SK-N-MC (cell line): ENCODE measurements around the gene MAP1S.

Experiments
- DNase-seq: peaks from one replicate; pipeline ENCODE4 v3.0.0-alpha.2; 2011; ENCODE audit warnings: low read depth, low spot score
- H3K27ac ChIP-seq: fragments of 200-600 bp; sonication (generic); 2 replicates; pipeline ENCODE4 v1.5.1; 2016; ENCODE audit warnings: mixed run types
- H3K36me3 ChIP-seq: fragments of 200-600 bp; sonication (generic); 2 replicates; pipeline ENCODE4 v1.6.1; 2017; ENCODE audit warnings: antibody characterized with exemption, low read length, mixed read lengths; ENCODE audit not compliant: insufficient read depth
- H3K4me3 ChIP-seq: fragments of 200-600 bp; sonication (generic); 2 replicates; pipeline ENCODE4 v1.5.1; 2016
- H3K9ac ChIP-seq: fragments of 200-600 bp; sonication (generic); 2 replicates; pipeline ENCODE4 v1.8.0; 2017; ENCODE audit warnings: mixed run types, mixed read lengths; ENCODE audit not compliant: insufficient read length
- H3K9me3 ChIP-seq: fragments of 200-600 bp; sonication (generic); 2 replicates; pipeline ENCODE4 v1.6.1; 2017; ENCODE audit warnings: low read depth, mild to moderate bottlenecking, antibody characterized with exemption, low read length, moderate library complexity, mixed read lengths
- EZH2 ChIP-seq: fragments of 200-600 bp; sonication (generic); IDR thresholded peaks from one replicate; pipeline ENCODE4 v1.6.1; 2017; ENCODE audit warnings: antibody characterized with exemption
- FOXP2 ChIP-seq: optimal IDR thresholded peaks from 2 replicates; pipeline ENCODE3; 2011; ENCODE audit warnings: mild to moderate bottlenecking, moderate library complexity; ENCODE audit not compliant: insufficient read depth; ENCODE audit errors: extremely low read length, control extremely low read depth
- POLR2AphosphoS5 ChIP-seq: IDR thresholded peaks from 2 replicates; pipeline ENCODE4 v1.6.1; 2012; ENCODE audit warnings: mild to moderate bottlenecking, low read depth, low read length, borderline replicate concordance

MAP1S gene

DNA sequence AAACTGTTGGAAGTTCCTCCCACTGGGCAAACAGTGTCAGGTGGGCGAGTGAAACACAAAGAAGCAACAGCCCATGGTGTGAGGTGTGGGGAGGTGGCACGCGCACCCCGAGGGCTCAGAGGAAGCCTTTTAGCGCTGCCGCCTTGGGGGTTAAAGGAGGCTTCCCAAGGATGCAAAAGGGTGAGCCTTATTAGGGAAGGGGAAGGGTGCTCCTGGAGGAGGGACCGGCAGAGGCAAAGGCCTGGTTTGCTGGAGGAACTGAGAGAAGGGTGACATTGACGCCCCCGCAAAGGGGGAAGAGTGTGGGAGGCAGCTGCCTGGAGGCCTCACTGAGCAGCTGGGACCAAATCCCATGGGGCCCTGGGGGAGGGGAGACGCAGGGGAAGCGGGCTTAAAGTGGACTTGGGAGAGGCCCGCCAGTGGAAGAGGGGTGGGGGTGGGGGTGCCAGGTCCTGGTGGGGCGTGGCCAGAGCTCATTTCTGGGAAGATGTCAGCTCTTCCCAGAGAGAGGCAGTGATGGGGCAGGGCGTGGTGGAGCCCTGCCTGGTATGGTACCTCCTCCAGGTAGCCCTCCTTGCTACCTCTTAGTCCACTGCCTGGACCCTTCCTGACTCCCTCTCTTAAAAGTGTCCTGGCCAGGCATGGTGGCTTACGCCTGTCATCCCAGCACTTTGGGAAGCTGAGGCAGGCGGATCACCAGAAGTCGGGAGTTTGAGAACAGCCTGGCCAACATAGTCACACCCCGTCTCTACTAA lies 20.0 kb downstream of the MAP1S start:
- Histone ChIP-seq H3K27ac (no peak overlapping the region), H3K9ac (no peak overlapping the region), H3K9me3 (no peaks in the 10 kb centered on the region), H3K4me3 (no peak overlapping the region), H3K36me3 (no peaks in the 10 kb centered on the region; the same call in 1 of the 2 replicates)
- DNase-seq = no peak
- TF ChIP-seq POLR2AphosphoS5 (peak; percentile 35), EZH2 (no peak)

DNA sequence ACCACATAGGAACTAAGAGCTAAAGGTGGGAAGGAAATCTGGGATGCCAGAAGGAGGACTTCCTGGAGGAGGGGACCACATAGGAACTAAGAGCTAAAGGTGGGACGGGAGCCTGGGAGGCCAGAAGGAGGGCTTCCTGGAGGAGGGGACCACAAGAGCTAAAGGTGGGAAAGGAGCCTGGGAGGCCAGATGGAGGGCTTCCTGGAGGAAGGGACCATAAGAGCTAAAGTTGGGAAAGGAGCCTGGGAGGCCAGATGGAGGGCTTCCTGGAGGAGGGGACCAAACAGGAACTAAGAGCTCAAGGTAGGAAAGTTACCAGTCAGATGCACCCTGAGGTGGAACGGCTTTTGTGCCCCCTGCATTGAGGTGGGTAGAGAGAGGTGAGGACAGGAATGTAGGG lies 22.2 kb downstream of the MAP1S start:
- Histone ChIP-seq H3K9ac (no peak overlapping the region), H3K36me3 (no peaks in the 10 kb centered on the region), H3K27ac (no peak overlapping the region), H3K4me3 (no peak overlapping the region), H3K9me3 (no peaks in the 10 kb centered on the region)
- TF ChIP-seq EZH2 = no peak
- TF ChIP-seq FOXP2 = no peak
- TF ChIP-seq POLR2AphosphoS5 = no peak
- no peak for DNase-seq

DNA sequence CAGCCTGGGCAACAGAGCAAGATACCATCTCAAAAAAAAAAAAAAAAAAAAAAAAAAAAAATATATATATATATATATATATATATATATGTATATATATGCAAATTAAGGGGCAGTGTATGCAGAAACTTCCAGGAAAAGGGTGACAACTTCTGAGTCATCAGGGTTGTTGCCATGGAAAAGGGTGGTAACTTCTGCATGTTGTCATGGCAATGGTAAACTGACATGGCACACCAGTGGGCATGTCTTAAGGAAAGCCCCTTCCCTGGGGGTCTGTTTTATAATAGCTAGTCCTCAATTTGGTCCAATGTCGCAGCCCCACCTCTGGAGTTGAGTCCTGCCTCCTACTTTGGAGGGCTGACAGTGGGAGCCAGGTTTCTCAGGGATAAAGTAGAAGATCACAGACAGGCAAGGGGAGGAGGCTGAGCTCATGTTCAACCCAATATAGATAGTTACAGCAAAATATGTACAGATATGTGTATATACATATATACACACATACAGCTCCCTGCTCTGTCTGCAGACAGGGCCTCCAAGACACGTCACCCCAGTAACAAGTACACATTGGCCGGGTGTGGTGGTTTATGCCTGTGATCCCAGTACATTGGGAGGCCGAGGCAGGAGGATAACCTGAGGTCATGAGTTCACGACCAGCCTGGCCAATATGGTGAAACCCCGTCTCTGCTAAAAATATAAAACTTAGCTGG lies 24.7 kb downstream of the MAP1S start:
- H3K27ac ChIP-seq = no peak overlapping the region
- DNase-seq = no peak
- H3K9ac ChIP-seq = no peak overlapping the region

DNA sequence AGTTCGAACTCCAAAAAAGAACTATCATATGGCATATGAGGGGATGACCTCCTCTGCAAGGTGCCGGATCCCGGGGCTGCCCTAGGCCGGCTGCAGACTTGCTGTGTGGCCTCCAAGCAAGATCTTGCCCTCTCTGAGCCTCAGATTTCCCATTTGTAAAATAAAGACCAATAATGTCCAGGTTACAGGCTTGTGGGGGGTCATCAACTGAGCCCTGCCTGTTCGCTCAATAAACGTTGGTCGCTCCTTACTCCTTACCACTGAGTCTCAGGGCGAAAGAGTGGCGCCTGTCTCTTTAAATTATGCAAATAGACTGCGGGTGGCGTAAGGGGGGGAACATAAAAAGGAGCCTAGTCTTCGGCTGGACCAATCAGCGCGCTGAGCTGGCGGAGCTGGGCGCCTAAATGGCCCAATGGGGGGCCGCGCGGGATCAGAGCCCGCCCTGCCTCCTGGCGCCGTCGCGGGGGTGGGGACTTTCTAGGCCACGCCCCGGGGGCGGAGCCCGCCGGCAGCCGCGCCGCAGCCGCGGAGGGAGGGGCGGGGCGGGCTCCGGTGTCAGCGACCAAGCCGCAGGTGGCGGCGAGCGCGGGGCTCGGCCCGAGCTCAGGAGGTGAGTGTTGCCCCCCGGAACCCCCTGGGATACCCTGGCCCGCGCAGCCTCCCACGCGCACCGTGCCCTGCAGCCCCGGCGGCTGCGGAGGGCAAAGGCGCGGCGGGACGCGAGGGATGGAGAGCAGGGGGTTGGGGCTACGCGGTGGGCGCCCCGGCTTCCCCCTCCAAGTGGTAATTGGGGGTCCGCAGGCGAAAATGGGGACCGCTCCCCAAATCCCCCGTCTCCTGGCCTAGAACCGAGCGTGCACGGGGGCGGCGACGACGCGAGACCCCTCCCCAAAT lies 28.2 kb downstream of the MAP1S start:
- DNase-seq = peak; percentile 77
- Histone ChIP-seq H3K36me3 (no peaks in the 10 kb centered on the region), H3K4me3 (peak overlapping the region; percentile 80), H3K9me3 (no peaks in the 10 kb centered on the region), H3K9ac (no peak overlapping the region), H3K27ac (no peak overlapping the region)
- TF ChIP-seq FOXP2 (no peak), POLR2AphosphoS5 (no peak)

More for the DNA sequence above, 24.7 kb downstream of the MAP1S start:
- no peak for TF ChIP-seq POLR2AphosphoS5
- H3K4me3 ChIP-seq = no peak overlapping the region
- no peaks in the 10 kb centered on the region for H3K36me3 ChIP-seq
- H3K9me3 ChIP-seq = no peaks in the 10 kb centered on the region

DNA sequence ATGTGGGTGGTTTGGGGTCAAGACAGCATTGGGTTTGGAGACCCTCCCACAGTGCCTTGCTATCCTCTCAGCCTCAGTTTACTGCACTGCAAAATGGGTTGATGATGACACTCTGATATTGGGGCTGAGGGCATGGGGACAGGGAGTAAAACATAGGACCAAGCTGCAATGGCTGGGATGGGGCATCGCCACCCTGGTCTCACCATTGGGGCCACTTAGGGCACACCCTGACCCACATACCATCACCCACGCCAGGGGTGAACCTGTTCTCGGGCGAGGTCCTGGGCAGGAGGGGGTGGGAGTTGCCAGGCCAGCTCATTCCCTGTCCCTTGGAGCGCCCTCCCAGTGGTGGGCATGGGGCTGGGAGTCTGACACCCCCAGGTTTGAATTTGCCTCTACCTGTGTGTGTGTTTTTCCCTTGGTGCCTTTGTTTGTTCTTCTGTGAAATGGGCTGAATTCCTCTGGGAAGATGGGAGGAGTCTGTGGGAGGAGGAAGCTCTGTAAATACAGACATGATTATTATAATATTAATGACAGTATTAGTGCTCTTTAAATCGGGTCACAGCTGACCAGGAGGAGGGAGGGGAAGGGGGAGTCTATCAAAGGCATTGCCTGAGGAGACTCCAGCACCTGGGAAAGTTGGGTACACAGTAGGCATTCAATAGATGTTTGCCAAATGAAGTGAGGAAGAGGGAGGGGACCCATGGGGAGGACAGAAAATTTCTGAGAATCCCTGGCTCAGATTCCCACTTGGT lies 29.8 kb downstream of the MAP1S start:
- Histone ChIP-seq H3K4me3 (no peak overlapping the region), H3K9me3 (no peaks in the 10 kb centered on the region), H3K36me3 (no peaks in the 10 kb centered on the region), H3K9ac (no peak overlapping the region), H3K27ac (no peak overlapping the region)
- TF ChIP-seq FOXP2 = no peak
- TF ChIP-seq POLR2AphosphoS5 = no peak
- TF ChIP-seq EZH2 = no peak
- DNase-seq = no peak

DNA sequence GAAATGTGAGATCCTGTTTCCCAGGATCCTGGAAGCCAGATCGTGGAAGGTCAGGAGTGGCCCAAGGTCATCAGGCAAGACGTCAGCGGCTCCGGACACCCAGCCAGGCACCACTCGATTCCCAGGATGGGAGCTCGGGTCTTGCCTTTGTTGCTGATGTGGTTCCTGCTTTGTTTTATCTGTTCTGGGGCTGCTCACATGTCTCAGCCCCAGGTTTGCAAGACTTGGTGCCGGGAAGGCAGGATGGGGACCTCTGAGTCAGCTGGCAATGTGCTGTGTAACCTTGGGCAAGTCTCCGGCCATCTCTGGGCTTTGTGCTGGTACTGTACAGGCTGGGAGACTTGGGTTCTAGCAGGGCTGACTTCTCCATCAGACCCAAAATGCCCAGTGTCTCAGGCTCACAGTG lies 30.6 kb downstream of the MAP1S start:
- no peak overlapping the region for H3K27ac ChIP-seq
- no peak for DNase-seq
- TF ChIP-seq POLR2AphosphoS5 = no peak
- no peak for TF ChIP-seq FOXP2
- TF ChIP-seq EZH2 = no peak
- no peaks in the 10 kb centered on the region for H3K36me3 ChIP-seq
- H3K4me3 ChIP-seq = no peak overlapping the region
- no peak overlapping the region for H3K9ac ChIP-seq
- H3K9me3 ChIP-seq = no peaks in the 10 kb centered on the region

DNA sequence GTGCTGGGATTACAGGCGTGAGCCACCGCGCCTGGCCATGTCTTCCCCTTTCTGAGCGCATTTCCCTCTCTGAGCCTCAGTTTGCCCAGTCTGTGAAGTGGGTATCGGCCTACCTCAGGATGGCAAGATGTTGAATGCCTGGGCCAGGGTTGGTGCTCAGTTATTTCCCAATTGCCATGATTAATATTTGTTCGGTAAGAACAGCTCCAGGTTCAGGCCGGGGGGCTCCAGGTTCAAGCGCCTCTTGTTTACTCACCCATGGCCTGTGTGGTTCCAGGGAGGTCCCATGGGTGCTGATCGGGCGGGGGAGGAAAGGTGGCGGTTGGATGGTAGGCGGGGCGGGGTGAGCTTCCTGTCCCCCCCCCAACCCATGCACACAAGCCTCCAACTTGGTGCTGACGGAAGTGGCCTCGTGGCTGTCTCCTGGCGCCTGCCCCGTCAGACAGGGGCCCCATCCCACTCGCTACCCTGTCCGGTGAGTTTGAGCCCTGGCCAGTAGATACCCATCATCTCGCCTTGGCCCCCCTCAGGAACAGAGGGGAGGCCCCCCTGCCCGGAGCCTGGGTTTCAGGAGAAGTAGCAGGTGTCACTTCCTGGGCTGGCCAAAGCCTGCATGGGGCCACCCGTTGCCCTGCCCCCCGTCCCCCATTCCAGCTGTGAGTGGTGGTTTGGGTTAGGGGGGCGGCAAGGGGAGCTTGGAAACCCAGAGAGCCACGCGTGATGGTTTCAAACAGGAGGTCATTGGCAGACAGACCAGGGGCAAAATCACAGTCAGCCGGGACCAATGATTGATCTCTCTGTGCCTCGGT lies 32.0 kb downstream of the MAP1S start, which contains the start of gene FCHO1:
TSS of gene FCHO1 (plus strand) at position 375 of the 809 bp plus-strand sequence. CDS start 3,688 bp downstream, outside the sequence.
- no peak for DNase-seq
- no peak within 1 kb of the TSS for H3K27ac ChIP-seq
- H3K36me3 ChIP-seq = no peaks in the 10 kb centered on the region
- no peak for TF ChIP-seq POLR2AphosphoS5
- no peak for TF ChIP-seq EZH2
- TF ChIP-seq FOXP2 = no peak
- H3K4me3 ChIP-seq = no peak within 1 kb of the TSS
- H3K9ac ChIP-seq = no peak within 1 kb of the TSS
- no peaks in the 10 kb centered on the region for H3K9me3 ChIP-seq

DNA sequence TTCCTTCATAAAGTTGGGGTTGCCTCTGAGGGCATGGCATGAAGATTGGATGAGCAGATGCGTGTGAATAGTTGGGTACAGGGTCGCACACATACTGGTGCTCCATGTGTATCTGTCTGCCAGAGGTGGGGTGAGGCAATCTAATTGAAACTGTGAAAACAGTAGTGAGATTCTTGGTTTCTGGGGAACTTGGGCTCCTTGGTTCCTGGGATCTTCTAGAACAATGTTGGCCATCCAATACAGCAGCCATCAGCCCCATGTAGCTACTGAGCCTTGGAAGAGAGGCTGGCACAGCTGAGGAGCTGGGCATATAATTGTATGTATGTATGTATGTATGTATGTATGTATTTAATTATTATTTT lies 32.6 kb downstream of the MAP1S start:
- no peaks in the 10 kb centered on the region for H3K36me3 ChIP-seq
- no peaks in the 10 kb centered on the region for H3K9me3 ChIP-seq
- H3K27ac ChIP-seq = no peak overlapping the region
- TF ChIP-seq POLR2AphosphoS5 = no peak
- no peak for TF ChIP-seq EZH2
- TF ChIP-seq FOXP2 = no peak
- no peak overlapping the region for H3K9ac ChIP-seq
- DNase-seq = no peak
- no peak overlapping the region for H3K4me3 ChIP-seq
